Endothelial cell of umbilical vein (primary cell): Measurements from ENCODE around the gene HTRA1. TPM values are rescaled to one million over a fixed set of nuclear protein-coding genes. Genes with fewer than 3 reads are reported as not detected.

Source experiments
- BruUV-seq: library from RNA; stranded (reverse); fragments of 400-500 nt; replicated peaks from 2 replicates; lab custom pipeline; 2021; lab: Mats Ljungman, UMichigan
- CTCF ChIA-PET: fragments of 300-600, 350-600 bp; sonication (Branson Sonifier 250); formaldehyde crosslinking; loops from one replicate; lab custom pipeline; 2021; ENCODE audit warnings: antibody characterized with exemption, inconsistent platforms; lab: Charles Lee
- POLR2A ChIA-PET: fragments of 300-600, 350-600 bp; sonication (Branson Sonifier 250); formaldehyde crosslinking; loops from one replicate; lab custom pipeline; 2021; ENCODE audit warnings: antibody characterized with exemption, inconsistent platforms; lab: Charles Lee
- DNase-seq: peaks from one replicate; pipeline ENCODE4 v3.0.0-alpha.2; 2011; ENCODE audit warnings: low read depth, low spot score
- FAIRE-seq: peaks from 2 replicates; lab custom pipeline; 2011; peaks lifted over from hg19 to GRCh38; lab: Jason Lieb, UNC
- H2AFZ ChIP-seq: 2 replicates; pipeline ENCODE4 v1.6.0; 2012; ENCODE audit warnings: low read depth, low read length, control low read depth, inconsistent platforms
- H3K27ac ChIP-seq: 2 replicates; pipeline ENCODE4 v1.5.1; 2011; ENCODE audit warnings: low read depth, mild to moderate bottlenecking, control low read depth, low read length, moderate library complexity; ENCODE audit not compliant: insufficient read depth
- H3K27me3 ChIP-seq, 2 experiments: 2 replicates each; pipeline versions ENCODE4 v1.6.0 to v1.6.1; 2011; ENCODE audit warnings: low read length in 2 of 2, mixed read lengths in 1 of 2; ENCODE audit not compliant: control insufficient read depth in 2 of 2, insufficient read depth in 2 of 2
- H3K36me3 ChIP-seq, 2 experiments: 2 replicates in 1 of 2; 3 replicates in 1 of 2; pipeline ENCODE4 v1.5.1; 2011; ENCODE audit warnings: low read length in 2 of 2, mild to moderate bottlenecking in 1 of 2, moderate library complexity in 1 of 2; ENCODE audit not compliant: control insufficient read depth in 2 of 2, insufficient read depth in 2 of 2; ENCODE audit errors: extremely low read depth in 1 of 2
- H3K4me1 ChIP-seq: 3 replicates; pipeline ENCODE4 v1.5.1; 2011; ENCODE audit warnings: mild to moderate bottlenecking, low read length; ENCODE audit not compliant: control insufficient read depth, insufficient read depth; ENCODE audit errors: extremely low read depth
- H3K4me2 ChIP-seq: 2 replicates; pipeline ENCODE4 v1.6.1; 2011; ENCODE audit warnings: low read length, control low read depth, mixed read lengths; ENCODE audit not compliant: insufficient read depth
- H3K4me3 ChIP-seq, 3 experiments: fragments of 200-600 bp in 1 of 3; sonication (generic), shearing (Covaris generic) in 1 of 3; replicated peaks in 1 of 3; 2 replicates each; pipeline ENCODE4 v1.5.1; 2011 to 2016; ENCODE audit warnings: control low read depth in 3 of 3, low read length in 3 of 3, mild to moderate bottlenecking in 2 of 3, inconsistent platforms in 1 of 3, low read depth in 1 of 3, moderate library complexity in 1 of 3; ENCODE audit not compliant: insufficient read depth in 1 of 3
- H3K79me2 ChIP-seq: 2 replicates; pipeline ENCODE4 v1.6.0; 2012; ENCODE audit warnings: low read length, inconsistent platforms; ENCODE audit not compliant: control insufficient read depth, insufficient read depth
- H3K9ac ChIP-seq: replicated peaks from 2 replicates; pipeline ENCODE3; 2011; ENCODE audit warnings: low read length, control low read depth; ENCODE audit not compliant: insufficient read depth; ENCODE audit errors: extremely low read depth
- H3K9me1 ChIP-seq: replicated peaks from 3 replicates; pipeline ENCODE4 v1.6.0; 2011; ENCODE audit warnings: mild to moderate bottlenecking, low read length; ENCODE audit not compliant: control insufficient read depth, insufficient read depth; ENCODE audit errors: extremely low read depth
- H3K9me3 ChIP-seq: replicated peaks from 2 replicates; pipeline ENCODE4 v1.5.1; 2012; ENCODE audit warnings: low read length, inconsistent platforms; ENCODE audit not compliant: control insufficient read depth, insufficient read depth
- H4K20me1 ChIP-seq: replicated peaks from 2 replicates; pipeline ENCODE3; 2011; ENCODE audit warnings: mild to moderate bottlenecking, low read length; ENCODE audit not compliant: control insufficient read depth, insufficient read depth; ENCODE audit errors: extremely low read depth
- EZH2 ChIP-seq: IDR thresholded peaks from 2 replicates; pipeline ENCODE4 v1.6.1; 2012; ENCODE audit warnings: borderline replicate concordance, low read depth, mild to moderate bottlenecking, moderate library complexity, low read length, inconsistent platforms; ENCODE audit not compliant: severe bottlenecking
- FOS ChIP-seq: IDR thresholded peaks from 2 replicates; pipeline ENCODE4 v1.6.1; 2011; ENCODE audit warnings: mild to moderate bottlenecking, low read length, moderate library complexity, borderline replicate concordance; ENCODE audit not compliant: insufficient read depth
- GATA2 ChIP-seq: IDR thresholded peaks from 2 replicates; pipeline ENCODE4 v1.7.0; 2011; ENCODE audit warnings: low read depth, mild to moderate bottlenecking, moderate library complexity, mixed read lengths, low read length; ENCODE audit not compliant: insufficient read length, insufficient read depth
- JUN ChIP-seq: IDR thresholded peaks from 2 replicates; pipeline ENCODE4 v1.6.1; 2011; ENCODE audit warnings: borderline replicate concordance, low read depth; ENCODE audit not compliant: insufficient read length, insufficient read depth
- MYC ChIP-seq: IDR thresholded peaks from one replicate; pipeline ENCODE4 v1.6.1; 2011; ENCODE audit warnings: mild to moderate bottlenecking, low read depth, low read length
- POLR2A ChIP-seq: IDR thresholded peaks from 2 replicates; pipeline ENCODE4 v1.6.1; 2012; ENCODE audit warnings: low read depth, mild to moderate bottlenecking, control low read depth, low read length
- POLR2AphosphoS5 ChIP-seq: IDR thresholded peaks from 2 replicates; pipeline ENCODE4 v1.6.1; 2012; ENCODE audit warnings: low read depth, mild to moderate bottlenecking, control low read depth, low read length, moderate library complexity; ENCODE audit not compliant: insufficient read depth
- dilution Hi-C: fragments of 300-500 bp; cut with MboI; formaldehyde crosslinking; loops from one replicate; pipeline ENCODE4 v1.15.0; 2019; ENCODE audit warnings: low sequenced_read_pairs; ENCODE audit not compliant: extremely low pct_ligation_motif_present
- intact Hi-C: fragments of 100-400 bp; cut with micrococcal nuclease; formaldehyde crosslinking; loops from one replicate; pipeline ENCODE4 v1.10.0; 2022
- polyA plus RNA-seq, 4 experiments: library from polyadenylated mRNA; depleted of rRNA in 3 of 4; stranded (reverse) in 3 of 4; unstranded in 1 of 4; fragments of >200 nt; gene quantifications; 2 replicates each; pipeline versions ENCODE4 v1.2.1 to v1.2.3, GENCODE V29; 2011 to 2012; ENCODE audit warnings: missing spikeins in 1 of 4
- total RNA-seq: library from RNA; stranded (reverse); gene quantifications from 2 replicates; pipeline ENCODE4 v1.2.3, GENCODE V29; 2021
- TF ChIP-seq, protein P1 (sequence below), 2 donors: IDR thresholded peaks; 1 replicate in 1 of 2; 2 replicates in 1 of 2; pipeline ENCODE4 v1.5.1; 2011; ENCODE audit warnings: low read length in 2 of 2, mild to moderate bottlenecking in 2 of 2, moderate library complexity in 2 of 2, control low read depth in 1 of 2, inconsistent platforms in 1 of 2, low read depth in 1 of 2; ENCODE audit not compliant: insufficient read depth in 1 of 2; ENCODE audit errors: extremely low read depth in 1 of 2
- TF ChIP-seq, protein P2 (sequence below): IDR thresholded peaks from 2 replicates; pipeline ENCODE4 v1.6.1; 2011; ENCODE audit not compliant: insufficient read depth, insufficient read length

The HTRA1 gene
- total and polyA plus RNA-seq, 2 donors (not counting 3 experiments of a cell fraction or from before 2014, with no cell fraction given), result 192 to 270 TPM

DNA sequence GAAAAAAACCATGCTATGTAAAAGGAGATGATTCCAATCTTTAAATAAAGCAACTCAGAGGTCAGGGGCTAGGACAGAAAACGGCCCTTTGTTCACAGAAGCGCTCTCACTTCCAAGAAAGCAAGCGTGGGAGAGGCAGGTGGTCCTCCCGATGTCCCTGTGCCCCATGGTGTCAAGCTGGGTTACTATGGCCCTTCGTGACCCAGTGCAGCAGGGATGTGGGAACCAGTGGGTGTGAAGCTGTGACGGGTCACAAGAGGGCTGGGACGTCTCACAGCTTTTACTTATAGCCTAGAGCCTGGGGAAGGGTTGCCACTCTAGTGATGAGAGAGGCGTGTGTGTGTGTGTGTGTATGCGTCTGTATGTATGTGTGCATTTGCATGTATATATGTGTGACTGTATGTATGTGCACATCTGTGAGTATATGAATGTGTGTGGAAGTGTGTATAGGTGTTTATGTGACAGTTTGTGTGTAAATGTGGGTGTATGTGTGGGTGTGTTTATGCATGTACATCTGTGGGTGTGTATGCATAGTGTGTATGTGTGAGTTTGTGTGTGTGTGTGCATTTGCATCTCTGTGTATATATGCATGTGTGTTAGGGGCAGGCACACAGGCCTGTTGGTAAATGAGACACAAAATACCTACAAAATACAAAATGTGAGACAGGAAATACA lies 25.2 kb downstream of the HTRA1 start:
- dilution Hi-C loops (no loop called here), intact Hi-C loops (no loop called here)
- Histone ChIP-seq H3K79me2 (peaks cover 3% of the 10 kb centered on the region), H3K9ac (no peak overlapping the region), H3K9me1 (no peaks in the 10 kb centered on the region), H3K4me2 (no peak overlapping the region), H3K36me3 (peaks cover 4 to 5% of the 10 kb centered on the region in 2 experiments), H2AFZ (no peak overlapping the region), H4K20me1 (no peaks in the 10 kb centered on the region), H3K4me3 (no peak overlapping the region), H3K9me3 (no peaks in the 10 kb centered on the region), H3K4me1 (peaks cover 7% of the 10 kb centered on the region), H3K27me3 (no peaks in the 10 kb centered on the region), H3K27ac (no peak overlapping the region)
- BruUV-seq, result no TSS peak
- ChIA-PET POLR2A (interaction anchor here (0.7 kb wide), 1 partner anchor 44 kb away, joined by 3 read pairs; no protein-coding TSS in a partner anchor), CTCF (interaction anchor here (1.2 to 1.5 kb wide), 2 partner anchors 8 to 218 kb away, joined by 3 read pairs; no protein-coding TSS in a partner anchor)
- DNase-seq (no peak), FAIRE-seq (no peak)
- TF ChIP-seq GATA2 (no peak), EZH2 (no peak), JUN (no peak), FOS (no peak), POLR2A (no peak), POLR2AphosphoS5 (no peak), MYC (no peak)
- TF ChIP-seq, protein P1, sequence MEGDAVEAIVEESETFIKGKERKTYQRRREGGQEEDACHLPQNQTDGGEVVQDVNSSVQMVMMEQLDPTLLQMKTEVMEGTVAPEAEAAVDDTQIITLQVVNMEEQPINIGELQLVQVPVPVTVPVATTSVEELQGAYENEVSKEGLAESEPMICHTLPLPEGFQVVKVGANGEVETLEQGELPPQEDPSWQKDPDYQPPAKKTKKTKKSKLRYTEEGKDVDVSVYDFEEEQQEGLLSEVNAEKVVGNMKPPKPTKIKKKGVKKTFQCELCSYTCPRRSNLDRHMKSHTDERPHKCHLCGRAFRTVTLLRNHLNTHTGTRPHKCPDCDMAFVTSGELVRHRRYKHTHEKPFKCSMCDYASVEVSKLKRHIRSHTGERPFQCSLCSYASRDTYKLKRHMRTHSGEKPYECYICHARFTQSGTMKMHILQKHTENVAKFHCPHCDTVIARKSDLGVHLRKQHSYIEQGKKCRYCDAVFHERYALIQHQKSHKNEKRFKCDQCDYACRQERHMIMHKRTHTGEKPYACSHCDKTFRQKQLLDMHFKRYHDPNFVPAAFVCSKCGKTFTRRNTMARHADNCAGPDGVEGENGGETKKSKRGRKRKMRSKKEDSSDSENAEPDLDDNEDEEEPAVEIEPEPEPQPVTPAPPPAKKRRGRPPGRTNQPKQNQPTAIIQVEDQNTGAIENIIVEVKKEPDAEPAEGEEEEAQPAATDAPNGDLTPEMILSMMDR (IDR thresholded peaks at IDR 0.05; ENCODE audit: extremely low read depth in 1 of 2, insufficient read depth in 1 of 2, low read depth in 1 of 2, low read length in 2 of 2), result no peak
- TF ChIP-seq, protein P2, sequence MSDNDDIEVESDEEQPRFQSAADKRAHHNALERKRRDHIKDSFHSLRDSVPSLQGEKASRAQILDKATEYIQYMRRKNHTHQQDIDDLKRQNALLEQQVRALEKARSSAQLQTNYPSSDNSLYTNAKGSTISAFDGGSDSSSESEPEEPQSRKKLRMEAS, result no peak
